IMR-90 (cell line): Measurements from ENCODE around the gene KRT4. TPM values are rescaled to one million over a fixed set of nuclear protein-coding genes. Genes with fewer than 3 reads are reported as not detected.

Source experiments
- ATAC-seq: fragments of 200-7000 bp; cut with Tn5 transposase; 2 replicates; pipeline ENCODE4 v1.9.1; 2020; ENCODE audit warnings: low read depth, mild to moderate bottlenecking, moderate library complexity
- BruUV-seq: library from RNA; stranded (reverse); fragments of 400-500 nt; replicated peaks from 2 replicates; lab custom pipeline; 2021; lab: Mats Ljungman, UMichigan
- CTCF ChIA-PET: fragments of 300-600 bp; formaldehyde crosslinking; extraction: SDS; loops from one replicate; lab custom pipeline; 2021; ENCODE audit warnings: antibody characterized with exemption; lab: Yijun Ruan, JAX
- POLR2A ChIA-PET: fragments of 300-600 bp; sonication (Branson Sonifier 250); formaldehyde crosslinking; loops from one replicate; lab custom pipeline; 2022; ENCODE audit warnings: antibody characterized with exemption; ENCODE audit not compliant: unreplicated experiment; lab: Charles Lee
- DNase-seq: peaks from one replicate; pipeline ENCODE4 v3.0.0; 2013
- H2AFZ ChIP-seq: replicated peaks from 2 replicates; pipeline ENCODE3; 2013; ENCODE audit warnings: low read length, mild to moderate bottlenecking; ENCODE audit not compliant: poor library complexity
- H2AK5ac ChIP-seq: 2 replicates; pipeline ENCODE4 v1.6.1; 2013; ENCODE audit warnings: low read depth, low read length, inconsistent platforms
- H2AK9ac ChIP-seq: replicated peaks from 2 replicates; pipeline ENCODE3; 2013; ENCODE audit warnings: mild to moderate bottlenecking, low read depth, low read length, moderate library complexity; ENCODE audit not compliant: poor library complexity
- H2BK120ac ChIP-seq: 2 replicates; pipeline ENCODE4 v1.6.1; 2013; ENCODE audit warnings: low read depth, low read length, inconsistent platforms
- H2BK15ac ChIP-seq: 3 replicates; pipeline ENCODE4 v1.6.1; 2013; ENCODE audit warnings: low read depth, low read length, inconsistent platforms
- H2BK20ac ChIP-seq: 2 replicates; pipeline ENCODE4 v1.6.1; 2013; ENCODE audit warnings: low read depth, mild to moderate bottlenecking, inconsistent platforms, low read length, moderate library complexity
- H2BK5ac ChIP-seq: 2 replicates; pipeline ENCODE4 v1.6.1; 2013; ENCODE audit warnings: mild to moderate bottlenecking, low read depth, low read length, inconsistent platforms; ENCODE audit not compliant: poor library complexity, severe bottlenecking
- H3K14ac ChIP-seq: replicated peaks from 2 replicates; pipeline ENCODE4 v1.6.1; 2013; ENCODE audit warnings: low read depth, low read length, inconsistent platforms
- H3K18ac ChIP-seq: 2 replicates; pipeline ENCODE4 v1.6.1; 2013; ENCODE audit warnings: low read depth, low read length, control low read depth
- H3K23ac ChIP-seq: 2 replicates; pipeline ENCODE4 v1.6.1; 2013; ENCODE audit warnings: low read depth, low read length, inconsistent platforms
- H3K27ac ChIP-seq: 2 replicates; pipeline ENCODE4 v1.5.1; 2013; ENCODE audit warnings: mild to moderate bottlenecking, control low read depth, low read length; ENCODE audit not compliant: insufficient read depth
- H3K27me3 ChIP-seq: 2 replicates; pipeline ENCODE4 v1.6.1; 2013; ENCODE audit warnings: low read length; ENCODE audit not compliant: control insufficient read depth, insufficient read depth
- H3K36me3 ChIP-seq: 2 replicates; pipeline ENCODE4 v1.6.1; 2013; ENCODE audit warnings: low read length, mixed read lengths; ENCODE audit not compliant: control insufficient read depth, insufficient read depth
- H3K4ac ChIP-seq: 2 replicates; pipeline ENCODE4 v1.6.1; 2013; ENCODE audit warnings: low read depth, low read length, inconsistent platforms
- H3K4me1 ChIP-seq: 2 replicates; pipeline ENCODE4 v1.6.1; 2013; ENCODE audit warnings: low read length, mixed read lengths; ENCODE audit not compliant: control insufficient read depth, insufficient read depth
- H3K4me2 ChIP-seq: 2 replicates; pipeline ENCODE4 v1.6.1; 2013; ENCODE audit warnings: low read depth, mild to moderate bottlenecking, control low read depth, low read length, moderate library complexity
- H3K4me3 ChIP-seq: 2 replicates; pipeline ENCODE4 v1.5.1; 2013; ENCODE audit warnings: low read depth, mild to moderate bottlenecking, control low read depth, low read length, moderate library complexity; ENCODE audit not compliant: insufficient read depth
- H3K56ac ChIP-seq: 2 replicates; pipeline ENCODE4 v1.6.1; 2013; ENCODE audit warnings: low read length, inconsistent platforms; ENCODE audit not compliant: insufficient read depth; ENCODE audit errors: extremely low read depth
- H3K79me1 ChIP-seq, 2 experiments: 2 replicates each; pipeline ENCODE4 v1.6.1; 2013; ENCODE audit warnings: low read length in 2 of 2, inconsistent platforms in 1 of 2, low read depth in 1 of 2
- H3K9ac ChIP-seq: 2 replicates; pipeline ENCODE4 v1.6.1; 2013; ENCODE audit warnings: low read depth, low read length, control low read depth
- H3K9me1 ChIP-seq: 2 replicates; pipeline ENCODE4 v1.6.1; 2013; ENCODE audit warnings: low read length, inconsistent platforms; ENCODE audit not compliant: insufficient read depth
- H3K9me3 ChIP-seq: 2 replicates; pipeline ENCODE4 v1.6.1; 2013; ENCODE audit warnings: low read length; ENCODE audit not compliant: control insufficient read depth, insufficient read depth
- H4K20me1 ChIP-seq: 2 replicates; pipeline ENCODE4 v1.6.1; 2013; ENCODE audit warnings: low read length, inconsistent platforms; ENCODE audit not compliant: insufficient read depth
- H4K5ac ChIP-seq: 2 replicates; pipeline ENCODE4 v1.6.1; 2013; ENCODE audit warnings: mild to moderate bottlenecking, low read depth, low read length, control low read depth
- H4K8ac ChIP-seq, 2 experiments: 2 replicates each; pipeline ENCODE4 v1.6.1; 2013; ENCODE audit warnings: low read depth in 2 of 2, low read length in 2 of 2, control low read depth in 1 of 2, inconsistent platforms in 1 of 2
- H4K91ac ChIP-seq: 2 replicates; pipeline ENCODE4 v1.6.1; 2013; ENCODE audit warnings: low read depth, low read length, inconsistent platforms; ENCODE audit not compliant: insufficient read depth
- MAZ ChIP-seq: IDR thresholded peaks from 2 replicates; pipeline ENCODE4 v1.6.1; 2012; ENCODE audit warnings: low read depth, mild to moderate bottlenecking, low read length, improper control_type of control experiment, moderate library complexity, borderline replicate concordance
- RFX5 ChIP-seq: IDR thresholded peaks from 2 replicates; pipeline ENCODE4 v1.8.0; 2012; ENCODE audit warnings: low read depth, mild to moderate bottlenecking, low read length, moderate library complexity
- SMC3 ChIP-seq: fragments of 150-350 bp; IDR thresholded peaks from 2 replicates; pipeline ENCODE4 v1.6.1; 2016; ENCODE audit warnings: low read depth, mild to moderate bottlenecking, antibody characterized with exemption, low read length, moderate library complexity
- WGBS, 2 experiments: methylation state at CpG; one replicate each; pipeline versions ENCODE4 v1.1.5 to v1.1.7; 2013; ENCODE audit warnings: missing lambda C conversion rate in 2 of 2; ENCODE audit not compliant: insufficient read length in 1 of 2; ENCODE audit errors: extremely low coverage in 2 of 2; 5-methylcytosine and 5-hydroxymethylcytosine counted together
- dilution Hi-C: fragments of 300-500 bp; cut with HindIII; formaldehyde crosslinking; loops from one replicate; pipeline ENCODE4 v1.14.3; 2018; ENCODE audit warnings: low sequenced_read_pairs; ENCODE audit not compliant: unreplicated experiment
- in situ Hi-C: fragments of 300-500 bp; cut with MboI; formaldehyde crosslinking; loops from 3 replicates; pipeline ENCODE4 v1.14.3; 2019; ENCODE audit warnings: low sequenced_read_pairs, inconsistent platforms, mixed read lengths
- intact Hi-C: fragments of 100-400 bp; cut with micrococcal nuclease; formaldehyde crosslinking; loops from 2 replicates; pipeline ENCODE4 v1.10.0; 2022
- polyA plus RNA-seq, 3 experiments: library from polyadenylated mRNA; depleted of rRNA; stranded (reverse); fragments of >200 nt; gene quantifications; 2 replicates each; pipeline ENCODE4 v1.2.3, GENCODE V29; 2012; ENCODE audit warnings: low replicate concordance in 1 of 3
- total RNA-seq: library from RNA; depleted of rRNA; stranded (reverse); fragments of >200 nt; gene quantifications from 2 replicates; pipeline ENCODE4 v1.2.3, GENCODE V29; 2012

KRT4 gene
- total and polyA plus RNA-seq, 2 of the 4 experiments (the other 2 are of a cell fraction), result under 0.01 to 0.07 TPM

DNA sequence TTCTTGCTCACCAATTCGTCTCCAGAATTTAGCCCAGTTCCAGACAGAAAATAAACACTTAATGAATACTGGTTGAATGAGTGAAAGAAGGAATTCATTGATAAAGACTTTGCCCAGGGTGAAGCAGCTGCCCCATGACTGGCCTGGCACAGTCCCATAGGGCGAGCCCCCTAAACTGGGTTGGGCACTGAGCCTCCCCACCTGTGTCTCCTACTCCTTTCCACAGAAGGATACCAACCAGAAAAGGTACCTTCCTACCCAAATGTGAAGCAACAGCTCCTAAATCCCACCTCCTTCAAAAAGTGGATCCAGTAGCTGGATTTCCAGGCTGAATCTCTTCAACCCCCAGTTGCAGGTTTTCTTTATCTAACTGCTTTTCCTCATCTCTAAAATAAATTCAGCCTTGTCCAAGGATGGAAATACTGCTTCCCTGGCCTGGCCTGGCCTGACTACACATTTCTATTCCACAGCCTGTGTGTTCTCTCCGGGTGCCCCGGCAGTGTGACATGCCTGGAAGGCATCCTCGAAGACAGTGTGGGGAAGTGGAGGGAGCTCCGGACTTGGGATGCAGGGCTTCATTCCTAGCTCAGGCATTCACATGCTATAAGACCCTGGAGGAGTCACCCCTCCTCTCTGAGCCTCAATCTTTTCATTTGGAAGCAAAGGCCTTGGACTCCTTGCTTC is 25.6 kb downstream of the KRT4 start:
- no CpG with 5 or more reads among the region's 6 CpGs for WGBS, 2 experiments
- Histone ChIP-seq H3K36me3 (no peaks in the 10 kb centered on the region), H3K4me1 (no peaks in the 10 kb centered on the region), H4K8ac (no peak overlapping the region), H3K9me1 (no peaks in the 10 kb centered on the region), H2AK5ac (no peak overlapping the region), H4K91ac (no peak overlapping the region), H3K14ac (no peak overlapping the region), H4K5ac (no peak overlapping the region), H4K20me1 (no peaks in the 10 kb centered on the region), H3K27me3 (peaks cover 49% of the 10 kb centered on the region), H3K27ac (no peak overlapping the region), H2BK20ac (no peak overlapping the region), H3K18ac (no peak overlapping the region), H3K9me3 (no peaks in the 10 kb centered on the region), H2BK15ac (no peak overlapping the region), H3K79me1 (no peaks in the 10 kb centered on the region), H3K4me3 (no peak overlapping the region), H2BK5ac (no peak overlapping the region), H3K4me2 (no peak overlapping the region), H2AK9ac (no peak overlapping the region), H3K4ac (no peak overlapping the region), H3K9ac (no peak overlapping the region), H2AFZ (no peak overlapping the region), H3K56ac (no peak overlapping the region), H2BK120ac (no peak overlapping the region), H3K23ac (no peak overlapping the region)
- CTCF ChIA-PET, result no interaction called here
- POLR2A ChIA-PET, result no interaction called here
- intact Hi-C loops (no loop called here), in situ Hi-C loops (no loop called here), dilution Hi-C loops (no loop called here)
- TF ChIP-seq RFX5 (no peak), SMC3 (no peak), MAZ (no peak)
- no TSS peak for BruUV-seq
- ATAC-seq, result no peak
- DNase-seq, result no peak
